GM19193 (cell line): ENCODE data around the gene FMN1.

Experiments used
- POLR2A ChIP-seq: IDR thresholded peaks from 4 replicates; pipeline ENCODE4 v1.6.1; 2011; ENCODE audit not compliant: insufficient read depth, insufficient read length; ENCODE audit errors: extremely low read depth

FMN1 gene

GRCh38 chr15:32792436-32792835, 402.1 kb downstream of the FMN1 start:
- no peak for TF ChIP-seq POLR2A

GRCh38 chr15:32790352-32790999, 404.0 kb downstream of the FMN1 start:
- no peak for TF ChIP-seq POLR2A

- no peak for TF ChIP-seq POLR2A
Measured at GRCh38 chr15:32787949-32788348, 406.6 kb downstream of the FMN1 start.

GRCh38 chr15:32786906-32787305, 407.6 kb downstream of the FMN1 start:
- no peak for TF ChIP-seq POLR2A

- no peak for TF ChIP-seq POLR2A
Measured at GRCh38 chr15:32784581-32784980, 409.9 kb downstream of the FMN1 start.

GRCh38 chr15:32781781-32782180, 412.7 kb downstream of the FMN1 start:
- TF ChIP-seq POLR2A: no peak

- no peak for TF ChIP-seq POLR2A
Measured at GRCh38 chr15:32778391-32779176, 415.9 kb downstream of the FMN1 start.

- no peak for TF ChIP-seq POLR2A
Measured at GRCh38 chr15:32775103-32775502, 419.4 kb downstream of the FMN1 start.

- no peak for TF ChIP-seq POLR2A
Measured at GRCh38 chr15:32774022-32774421, 420.5 kb downstream of the FMN1 start.

GRCh38 chr15:32767236-32767635, 427.3 kb downstream of the FMN1 start:
- TF ChIP-seq POLR2A: no peak

GRCh38 chr15:32766101-32766500, 428.4 kb downstream of the FMN1 start:
- TF ChIP-seq POLR2A: no peak

- no peak for TF ChIP-seq POLR2A
Measured at GRCh38 chr15:32765236-32765635, 429.3 kb downstream of the FMN1 start.

- no peak for TF ChIP-seq POLR2A
Measured at GRCh38 chr15:32763295-32763694, 431.2 kb downstream of the FMN1 start.

GRCh38 chr15:32757426-32757825, 437.1 kb downstream of the FMN1 start:
- no peak for TF ChIP-seq POLR2A

- TF ChIP-seq POLR2A: no peak
Measured at GRCh38 chr15:32750979-32751378, 443.5 kb downstream of the FMN1 start.

- TF ChIP-seq POLR2A: no peak
Measured at GRCh38 chr15:32747921-32748342, 446.6 kb downstream of the FMN1 start.
